ENCODE data around the gene CLEC10A.
A peak's percentile ranks its signal among the peaks of the same experiment; 100 is the strongest.

Gene CLEC10A

GRCh38 chr17:7043497-7044198 is 36.4 kb downstream of the CLEC10A start, which contains the start of gene SLC16A11:
TSS of gene SLC16A11 (minus strand) at chr17:7044092. CDS start at chr17:7043513, 579 bp downstream.
- Histone ChIP-seq H3K27ac (ENCODE audit: low read length, poor library complexity, severe bottlenecking) (no peak within 1 kb of the TSS), H3K4me2 (ENCODE audit: low read length, poor library complexity, severe bottlenecking) (peak within 1 kb of the TSS; percentile 92), H3K4me3 (ENCODE audit: insufficient read depth in 1 of 2, low read depth in 1 of 2, low read length in 2 of 2) (peak within 1 kb of the TSS; percentile 37 to 68), H3K18ac (ENCODE audit: low read depth in 1 of 2, low read length in 2 of 2) (peak within 1 kb of the TSS; percentile 75 to 88), H2AFZ (ENCODE audit: low read depth, low read length) (peak within 1 kb of the TSS; percentile 87), H2BK120ac (ENCODE audit: low read depth, low read length) (no peak within 1 kb of the TSS), H3K79me1 (replicated peaks; ENCODE audit: low read length, poor library complexity, severe bottlenecking) (no peaks in the 10 kb centered on the region), H3K9me3 (ENCODE audit: control insufficient read depth, low read length) (no peaks in the 10 kb centered on the region), H2AK5ac (ENCODE audit: low read length, severe bottlenecking) (no peak within 1 kb of the TSS), H3K23ac (ENCODE audit: low read length in 2 of 2) (peak within 1 kb of the TSS in 1 of 2 experiments; percentile 34), H3K14ac (ENCODE audit: low read length in 2 of 2) (peak within 1 kb of the TSS in 1 of 2 experiments; percentile 85), H4K8ac (ENCODE audit: low read length) (peak within 1 kb of the TSS; percentile 92), H2BK12ac (ENCODE audit: low read length in 2 of 2) (peak within 1 kb of the TSS in 1 of 2 experiments; percentile 90), H3K27me3 (ENCODE audit: control insufficient read depth in 1 of 2, insufficient read depth in 1 of 2, low read length in 2 of 2) (peaks cover 46 to 55% of the 10 kb centered on the region in 2 experiments), H2BK15ac (ENCODE audit: low read depth, poor library complexity, severe bottlenecking) (peak within 1 kb of the TSS; percentile 84), H2BK5ac (ENCODE audit: low read depth, low read length, poor library complexity, severe bottlenecking) (no peak within 1 kb of the TSS), H3K4me1 (ENCODE audit: control insufficient read depth, insufficient read depth, low read depth, low read length) (peaks cover 38% of the 10 kb centered on the region), H4K91ac (ENCODE audit: low read length) (peak within 1 kb of the TSS; percentile 92), H3K9ac (ENCODE audit: low read length) (peak within 1 kb of the TSS; percentile 68), H3K4ac (ENCODE audit: low read depth in 1 of 2, low read length in 2 of 2) (peak within 1 kb of the TSS; percentile 1 to 60), H3K36me3 (ENCODE audit: control insufficient read depth in 1 of 2, insufficient read depth in 2 of 2, low read depth in 1 of 2, low read length in 2 of 2) (no peaks in the 10 kb centered on the region)
- 7% methylated on average over 42 of the region's 58 CpGs for WGBS
- no peak for DNase-seq

GRCh38 chr17:7043182-7043496 is 36.9 kb downstream of the CLEC10A start:
- Histone ChIP-seq H3K27ac (ENCODE audit: low read length, poor library complexity, severe bottlenecking) (no peak overlapping the region), H4K8ac (ENCODE audit: low read length) (peak overlapping the region; percentile 92), H3K36me3 (ENCODE audit: control insufficient read depth in 1 of 2, insufficient read depth in 2 of 2, low read depth in 1 of 2, low read length in 2 of 2) (peaks cover 0 to 1% of the 10 kb centered on the region in 2 experiments), H2BK5ac (ENCODE audit: low read depth, low read length, poor library complexity, severe bottlenecking) (no peak overlapping the region), H2BK12ac (ENCODE audit: low read length in 2 of 2) (peak overlapping the region in 1 of 2 experiments; percentile 90), H3K4me2 (ENCODE audit: low read length, poor library complexity, severe bottlenecking) (peak overlapping the region; percentile 92), H2AFZ (ENCODE audit: low read depth, low read length) (peak overlapping the region; percentile 87), H3K9me3 (ENCODE audit: control insufficient read depth, low read length) (no peaks in the 10 kb centered on the region), H2BK120ac (ENCODE audit: low read depth, low read length) (no peak overlapping the region), H3K14ac (ENCODE audit: low read length in 2 of 2) (peak overlapping the region in 1 of 2 experiments; percentile 85), H3K4me1 (ENCODE audit: control insufficient read depth, insufficient read depth, low read depth, low read length) (peaks cover 41% of the 10 kb centered on the region), H3K79me1 (replicated peaks; ENCODE audit: low read length, poor library complexity, severe bottlenecking) (peaks cover 2% of the 10 kb centered on the region), H3K4me3 (ENCODE audit: insufficient read depth in 1 of 2, low read depth in 1 of 2, low read length in 2 of 2) (peak overlapping the region; percentile 37 to 68), H2BK15ac (ENCODE audit: low read depth, poor library complexity, severe bottlenecking) (peak overlapping the region; percentile 84), H3K9ac (ENCODE audit: low read length) (peak overlapping the region; percentile 68), H3K4ac (ENCODE audit: low read depth in 1 of 2, low read length in 2 of 2) (peak overlapping the region; percentile 1 to 60), H4K91ac (ENCODE audit: low read length) (peak overlapping the region; percentile 92), H3K18ac (ENCODE audit: low read depth in 1 of 2, low read length in 2 of 2) (peak overlapping the region; percentile 75 to 88), H3K27me3 (ENCODE audit: control insufficient read depth in 1 of 2, insufficient read depth in 1 of 2, low read length in 2 of 2) (peaks cover 46 to 53% of the 10 kb centered on the region in 2 experiments), H3K23ac (ENCODE audit: low read length in 2 of 2) (peak overlapping the region in 1 of 2 experiments; percentile 16), H2AK5ac (ENCODE audit: low read length, severe bottlenecking) (no peak overlapping the region)
- WGBS, result 6% methylated on average over 21 of the region's 21 CpGs
- no peak for DNase-seq

DNA sequence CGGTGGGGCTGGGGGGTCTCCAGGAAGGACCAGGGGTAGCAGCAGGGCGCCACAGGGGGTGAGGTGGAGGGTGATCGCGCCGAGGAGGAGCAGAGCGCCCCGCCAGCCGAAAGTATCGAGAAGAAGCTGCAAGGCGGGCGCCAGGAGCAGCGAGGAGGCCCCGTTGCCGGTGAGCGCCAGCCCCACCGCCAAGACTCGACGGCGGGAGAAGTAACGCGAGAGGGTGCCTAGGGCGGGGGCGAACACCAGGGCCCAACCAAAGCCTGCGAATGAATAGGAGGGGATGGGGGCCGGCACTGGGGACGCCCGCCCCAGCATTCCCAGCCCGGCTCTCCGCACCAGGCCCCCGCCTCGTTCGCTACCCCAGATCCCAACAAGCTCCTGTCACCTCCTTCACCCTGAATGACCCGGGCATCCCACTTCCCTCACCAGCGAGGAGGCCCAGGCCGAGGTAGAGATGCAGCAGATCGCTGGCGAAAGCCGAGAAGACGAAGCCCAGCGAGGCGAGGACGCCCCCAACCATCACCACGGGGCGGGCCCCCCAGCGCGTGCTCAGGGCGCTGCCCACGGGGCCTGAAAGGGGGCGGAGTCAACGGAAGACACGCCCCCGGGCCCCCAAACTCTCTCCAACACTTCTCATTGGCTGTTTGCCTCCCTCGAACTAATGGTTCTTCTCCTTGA is 37.4 kb downstream of the CLEC10A start:
- peaks cover 41% of the 10 kb centered on the region for H3K4me1 ChIP-seq (ENCODE audit: control insufficient read depth, insufficient read depth, low read depth, low read length)
- H3K36me3 ChIP-seq (ENCODE audit: control insufficient read depth in 1 of 2, insufficient read depth in 2 of 2, low read depth in 1 of 2, low read length in 2 of 2), result peaks cover 0 to 3% of the 10 kb centered on the region in 2 experiments
- no peak overlapping the region for H3K4me2 ChIP-seq (ENCODE audit: low read length, poor library complexity, severe bottlenecking)
- no peak overlapping the region for H2BK12ac ChIP-seq (ENCODE audit: low read length in 2 of 2)
- no peak for DNase-seq
- peak overlapping the region; percentile 36 for H2BK15ac ChIP-seq (ENCODE audit: low read depth, poor library complexity, severe bottlenecking)
- H2BK5ac ChIP-seq (ENCODE audit: low read depth, low read length, poor library complexity, severe bottlenecking), result no peak overlapping the region
- H2BK120ac ChIP-seq (ENCODE audit: low read depth, low read length), result no peak overlapping the region
- H4K91ac ChIP-seq (ENCODE audit: low read length), result peak overlapping the region; percentile 78
- H3K23ac ChIP-seq (ENCODE audit: low read length in 2 of 2), result no peak overlapping the region
- peaks cover 4% of the 10 kb centered on the region for H3K79me1 ChIP-seq (replicated peaks; ENCODE audit: low read length, poor library complexity, severe bottlenecking)
- peak overlapping the region in 1 of 2 experiments; percentile 68 for H3K4me3 ChIP-seq (ENCODE audit: insufficient read depth in 1 of 2, low read depth in 1 of 2, low read length in 2 of 2)
- H3K9ac ChIP-seq (ENCODE audit: low read length), result peak overlapping the region; percentile 68
- H2AK5ac ChIP-seq (ENCODE audit: low read length, severe bottlenecking), result no peak overlapping the region
- peak overlapping the region; percentile 92 for H4K8ac ChIP-seq (ENCODE audit: low read length)
- no peak overlapping the region for H3K27ac ChIP-seq (ENCODE audit: low read length, poor library complexity, severe bottlenecking)
- peaks cover 46 to 50% of the 10 kb centered on the region in 2 experiments for H3K27me3 ChIP-seq (ENCODE audit: control insufficient read depth in 1 of 2, insufficient read depth in 1 of 2, low read length in 2 of 2)
- 13% methylated on average over 52 of the region's 53 CpGs for WGBS
- H3K14ac ChIP-seq (ENCODE audit: low read length in 2 of 2), result no peak overlapping the region
- H3K18ac ChIP-seq (ENCODE audit: low read depth in 1 of 2, low read length in 2 of 2), result peak overlapping the region; percentile 46 to 88
- H2AFZ ChIP-seq (ENCODE audit: low read depth, low read length), result no peak overlapping the region
- H3K4ac ChIP-seq (ENCODE audit: low read depth in 1 of 2, low read length in 2 of 2), result peak overlapping the region in 1 of 2 experiments; percentile 6
- H3K9me3 ChIP-seq (ENCODE audit: control insufficient read depth, low read length), result no peaks in the 10 kb centered on the region
